ENCODE data around the gene IFNA8. TPM values are rescaled to one million over a fixed set of nuclear protein-coding genes. Genes with fewer than 3 reads are reported as not detected.
"Not testable (repeated sequence)": the region's sequence is repeated elsewhere in the genome, so short reads cannot be mapped to it uniquely, and the experiment has no call there.

IFNA8 gene
- total RNA-seq, 4 donors from 2014 or later: not detected

DNA sequence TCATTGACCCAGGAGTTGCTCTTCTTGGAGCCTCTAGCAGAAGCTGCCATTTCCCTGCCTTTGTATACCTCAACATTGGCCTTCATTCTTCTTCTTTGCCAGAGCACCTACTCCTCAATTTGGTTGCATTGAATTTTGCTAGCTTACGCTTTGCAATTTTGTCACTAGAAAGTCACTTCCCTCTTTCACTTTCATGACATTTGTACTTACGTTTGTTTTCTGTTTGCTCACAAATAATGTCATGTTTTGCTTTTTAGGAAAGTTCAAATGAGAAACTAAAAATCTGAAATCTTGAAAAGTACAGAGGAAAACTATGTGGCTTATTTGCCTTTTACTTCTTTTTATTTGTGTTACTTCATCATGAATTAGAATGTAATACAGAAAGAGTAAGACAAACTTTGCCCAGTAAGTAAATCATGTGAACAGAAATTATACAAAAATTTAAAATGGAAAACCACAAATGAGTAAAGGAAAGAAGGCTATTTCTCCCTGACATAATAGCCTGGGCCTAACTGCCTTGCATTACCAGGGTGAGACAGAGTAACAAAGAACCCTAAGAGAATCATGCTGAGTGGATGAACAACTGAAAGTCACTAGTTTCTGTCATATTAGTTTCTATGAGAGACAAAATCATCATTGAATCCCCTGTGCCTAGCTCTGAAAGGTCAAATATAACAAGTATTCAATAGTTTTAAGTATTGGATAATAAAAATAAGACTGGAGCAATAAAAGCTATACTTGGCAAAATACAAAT is 23.9 kb downstream of the IFNA8 start:
- Histone ChIP-seq H3K27ac (no peak overlapping the region), H3K27me3 (no peaks in the 10 kb centered on the region), H3K4me1 (no peaks in the 10 kb centered on the region), H3K36me3 (no peaks in the 10 kb centered on the region), H3K9me3 (no peaks in the 10 kb centered on the region), H3K4me3 (no peak overlapping the region)
- intact Hi-C loops (cut with DNase I; ENCODE audit: low total_unique reads): no loop called here
- DNase-seq: no peak
- TF ChIP-seq, protein P1, sequence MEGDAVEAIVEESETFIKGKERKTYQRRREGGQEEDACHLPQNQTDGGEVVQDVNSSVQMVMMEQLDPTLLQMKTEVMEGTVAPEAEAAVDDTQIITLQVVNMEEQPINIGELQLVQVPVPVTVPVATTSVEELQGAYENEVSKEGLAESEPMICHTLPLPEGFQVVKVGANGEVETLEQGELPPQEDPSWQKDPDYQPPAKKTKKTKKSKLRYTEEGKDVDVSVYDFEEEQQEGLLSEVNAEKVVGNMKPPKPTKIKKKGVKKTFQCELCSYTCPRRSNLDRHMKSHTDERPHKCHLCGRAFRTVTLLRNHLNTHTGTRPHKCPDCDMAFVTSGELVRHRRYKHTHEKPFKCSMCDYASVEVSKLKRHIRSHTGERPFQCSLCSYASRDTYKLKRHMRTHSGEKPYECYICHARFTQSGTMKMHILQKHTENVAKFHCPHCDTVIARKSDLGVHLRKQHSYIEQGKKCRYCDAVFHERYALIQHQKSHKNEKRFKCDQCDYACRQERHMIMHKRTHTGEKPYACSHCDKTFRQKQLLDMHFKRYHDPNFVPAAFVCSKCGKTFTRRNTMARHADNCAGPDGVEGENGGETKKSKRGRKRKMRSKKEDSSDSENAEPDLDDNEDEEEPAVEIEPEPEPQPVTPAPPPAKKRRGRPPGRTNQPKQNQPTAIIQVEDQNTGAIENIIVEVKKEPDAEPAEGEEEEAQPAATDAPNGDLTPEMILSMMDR (IDR thresholded peaks at IDR 0.05): no peak

DNA sequence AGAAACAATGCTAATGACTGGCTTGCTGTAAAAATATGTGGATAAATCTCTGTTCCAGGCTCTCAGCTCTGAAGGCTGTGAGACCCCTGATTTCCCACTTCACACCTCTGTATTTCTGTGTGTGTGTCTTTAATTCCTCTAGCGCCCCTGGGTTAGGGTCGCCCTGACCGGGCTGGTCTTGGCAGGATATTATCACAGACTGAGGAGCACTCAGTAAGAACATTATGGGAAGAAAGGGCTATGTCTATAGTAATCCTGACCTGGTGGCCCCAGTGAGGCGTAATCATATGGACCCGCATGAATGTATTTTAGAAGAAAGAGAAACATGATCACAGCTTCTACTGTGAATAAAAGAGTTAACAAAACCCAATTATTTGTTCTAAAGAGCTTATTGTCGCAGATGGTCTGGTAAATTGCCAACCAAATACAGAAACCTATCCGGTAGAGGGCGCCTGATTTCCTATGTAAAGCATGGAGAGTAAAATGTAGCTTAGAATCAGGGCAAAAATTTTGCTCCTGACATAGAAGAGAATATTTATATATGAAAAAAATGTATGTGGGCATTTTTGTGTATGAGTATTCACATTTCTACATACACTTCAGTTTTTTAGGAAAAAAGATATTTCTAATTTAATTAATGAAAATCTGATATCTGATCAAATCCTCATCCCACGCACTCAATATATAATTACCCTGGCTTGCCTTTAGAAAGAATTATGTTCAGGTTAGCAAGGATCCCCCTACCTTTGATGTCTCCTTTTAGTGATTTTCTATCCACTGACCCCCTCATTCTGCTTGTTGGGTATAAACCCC is 25.5 kb downstream of the IFNA8 start:
- no peak for DNase-seq
- no peaks in the 10 kb centered on the region for H3K9me3 ChIP-seq
- peaks cover 0 to 2% of the 10 kb centered on the region in 2 donors for H3K27me3 ChIP-seq
- intact Hi-C loops (cut with DNase I; ENCODE audit: low total_unique reads): no loop called here
- no peak overlapping the region for H3K27ac ChIP-seq
- H3K36me3 ChIP-seq: no peaks in the 10 kb centered on the region
- H3K4me3 ChIP-seq: no peak overlapping the region
- H3K4me1 ChIP-seq: no peaks in the 10 kb centered on the region
- no peak for TF ChIP-seq POLR2A (IDR thresholded peaks at IDR 0.05)
- TF ChIP-seq, protein P1 (IDR thresholded peaks at IDR 0.05): peak in 1 of 4 experiments; percentile 5

DNA sequence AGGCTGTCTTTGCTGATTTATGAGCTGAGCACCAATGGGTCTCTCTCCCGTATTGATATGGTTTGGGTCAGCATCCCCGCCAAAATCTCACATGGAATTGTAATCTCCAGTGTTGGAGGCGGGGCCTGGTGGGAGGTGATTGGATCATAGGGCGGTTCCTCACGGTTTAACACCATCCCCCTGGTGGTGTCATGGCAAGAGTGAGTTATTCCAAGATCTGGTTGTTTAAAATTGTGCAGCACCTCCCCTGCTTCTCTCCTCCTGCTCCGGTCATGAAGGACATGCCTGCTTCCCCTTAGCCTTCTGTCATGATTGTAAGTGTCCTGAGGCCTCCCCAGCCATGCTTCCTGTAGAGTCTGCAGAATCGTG is 26.1 kb downstream of the IFNA8 start:
- H3K27ac ChIP-seq; H3K36me3 ChIP-seq; H3K4me1 ChIP-seq; intact Hi-C loops (cut with DNase I; ENCODE audit: low total_unique reads); H3K4me3 ChIP-seq; DNase-seq; H3K27me3 ChIP-seq; H3K9me3 ChIP-seq: not testable (repeated sequence)

DNA sequence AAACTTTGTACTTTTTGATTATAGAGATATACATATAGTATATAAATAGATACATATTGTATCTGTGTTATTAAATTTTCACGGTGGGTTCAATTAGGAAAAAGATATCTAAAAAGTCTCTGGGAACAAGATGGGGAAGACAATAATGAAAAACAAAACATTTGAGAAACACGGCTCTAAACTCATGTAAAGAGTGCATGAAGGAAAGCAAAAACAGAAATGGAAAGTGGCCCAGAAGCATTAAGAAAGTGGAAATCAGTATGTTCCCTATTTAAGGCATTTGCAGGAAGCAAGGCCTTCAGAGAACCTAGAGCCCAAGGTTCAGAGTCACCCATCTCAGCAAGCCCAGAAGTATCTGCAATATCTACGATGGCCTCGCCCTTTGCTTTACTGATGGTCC is 31.2 kb downstream of the IFNA8 start, which contains the start of gene IFNA1:
TSS of gene IFNA1 (plus strand) at position 301 of the 400 bp plus-strand sequence. CDS start at position 370, 69 bp downstream.
- Histone ChIP-seq H3K36me3 (no peaks in the 10 kb centered on the region), H3K9me3 (no peaks in the 10 kb centered on the region), H3K27ac (no peak within 1 kb of the TSS), H3K27me3 (peaks cover 0 to 4% of the 10 kb centered on the region in 2 donors), H3K4me1 (no peaks in the 10 kb centered on the region), H3K4me3 (no peak within 1 kb of the TSS)
- no peak for DNase-seq
- no peak for TF ChIP-seq POLR2A (IDR thresholded peaks at IDR 0.05)
- TF ChIP-seq, protein P1 (IDR thresholded peaks at IDR 0.05): no peak
- intact Hi-C loops (cut with DNase I; ENCODE audit: low total_unique reads): no loop called here

DNA sequence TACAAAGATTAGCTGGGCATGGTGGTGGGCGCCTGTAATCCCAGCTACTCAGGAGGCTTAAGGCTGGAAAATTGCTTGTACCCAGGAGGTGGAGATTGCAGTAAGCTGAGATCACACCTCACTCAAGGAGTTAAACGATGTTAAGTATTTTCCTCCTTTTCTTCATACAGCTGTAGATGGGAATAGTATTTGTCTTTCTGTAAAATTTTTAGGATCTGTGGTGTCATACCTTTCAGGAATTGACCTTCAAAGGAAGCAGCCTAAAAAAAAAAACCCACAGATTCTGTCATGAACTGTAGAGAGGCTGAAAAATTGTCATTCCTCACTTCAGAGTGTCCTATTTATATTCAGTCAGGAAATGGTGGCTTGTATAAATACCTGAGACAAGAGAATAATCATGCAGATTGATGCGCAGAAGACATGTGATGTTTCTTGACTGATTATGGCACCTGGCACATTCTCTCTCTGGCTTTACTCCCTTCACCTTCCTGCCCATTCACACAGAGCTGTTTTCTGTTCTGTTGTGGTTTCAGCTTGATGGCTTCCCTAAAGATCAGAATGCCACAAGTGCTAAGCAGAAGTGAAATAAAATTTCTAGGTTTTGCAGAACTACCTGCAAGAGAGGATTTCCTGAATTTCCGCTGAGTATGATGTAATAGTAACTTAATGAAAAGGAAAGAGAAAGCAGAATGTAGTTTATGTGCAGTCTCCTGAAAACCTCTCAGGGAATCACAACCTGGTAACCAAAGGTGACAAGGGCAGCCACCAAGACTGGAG is 35.1 kb downstream of the IFNA8 start:
- no peak overlapping the region for H3K4me3 ChIP-seq
- intact Hi-C loops (cut with DNase I; ENCODE audit: low total_unique reads): no loop called here
- TF ChIP-seq POLR2A (IDR thresholded peaks at IDR 0.05): no peak
- TF ChIP-seq, protein P1 (IDR thresholded peaks at IDR 0.05): no peak

DNA sequence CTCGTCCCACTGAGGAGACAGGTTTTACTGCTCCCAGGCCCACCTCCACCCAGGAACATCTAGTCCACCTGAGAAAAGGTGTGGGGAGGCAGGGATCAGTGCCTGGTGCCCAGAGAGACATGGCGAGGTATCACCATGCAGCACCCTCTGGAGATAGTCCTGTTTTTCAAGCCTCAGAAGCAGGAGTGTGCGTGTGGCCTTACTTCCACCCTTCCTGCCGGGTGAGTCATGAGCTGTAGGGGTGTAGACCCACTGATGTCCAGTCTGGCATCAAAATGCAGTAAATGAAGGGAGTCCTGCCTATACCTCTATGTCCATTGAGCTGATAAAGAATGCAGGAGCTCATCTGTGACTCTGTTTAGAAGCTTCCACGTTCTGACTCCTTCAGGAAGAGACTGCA is 40.4 kb downstream of the IFNA8 start:
- H3K4me3 ChIP-seq; intact Hi-C loops (cut with DNase I; ENCODE audit: low total_unique reads); H3K9me3 ChIP-seq; DNase-seq; H3K4me1 ChIP-seq; H3K36me3 ChIP-seq; H3K27me3 ChIP-seq; H3K27ac ChIP-seq: not testable (repeated sequence)

More for the DNA sequence above, 35.1 kb downstream of the IFNA8 start:
- Histone ChIP-seq H3K4me1 (no peaks in the 10 kb centered on the region), H3K36me3 (no peaks in the 10 kb centered on the region), H3K27me3 (peaks cover 0 to 4% of the 10 kb centered on the region in 2 donors), H3K27ac (no peak overlapping the region), H3K9me3 (no peaks in the 10 kb centered on the region)
- no peak for DNase-seq
